HG02943 (cell line): Measurements from ENCODE around the gene SAP130.

Source experiments
- ATAC-seq: cut with Tn5 transposase; IDR thresholded peaks from one replicate; pipeline ENCODE4 v1.9.1; 2021; ENCODE audit warnings: mild to moderate bottlenecking, low read depth, moderate library complexity; ENCODE audit not compliant: unreplicated experiment

The SAP130 gene

GRCh38 chr2:128026448-128027277, 1.2 kb downstream of the SAP130 start:
- peak; percentile 0 for ATAC-seq

DNA sequence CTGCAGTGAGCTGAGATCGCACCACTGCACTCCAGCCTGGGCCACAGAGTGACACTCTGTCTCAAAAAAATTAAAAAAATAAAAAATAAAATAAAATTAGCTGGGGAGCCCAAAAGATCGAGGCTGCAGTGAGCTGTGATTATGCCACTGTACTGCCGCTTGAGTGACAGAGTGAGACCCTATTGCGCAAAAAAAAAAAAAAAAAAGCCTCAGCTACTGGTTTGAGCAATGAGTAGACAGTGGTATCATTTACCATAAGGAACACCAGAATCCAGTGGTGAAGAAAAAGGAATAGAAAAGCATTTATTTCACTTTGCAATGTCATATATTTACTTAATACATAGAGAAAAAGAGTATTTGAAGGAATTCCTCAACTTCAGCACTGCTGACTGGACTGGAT, 3.0 kb downstream of the SAP130 start:
- no peak for ATAC-seq

GRCh38 chr2:128017561-128017960, 10.3 kb downstream of the SAP130 start:
- no peak for ATAC-seq

DNA sequence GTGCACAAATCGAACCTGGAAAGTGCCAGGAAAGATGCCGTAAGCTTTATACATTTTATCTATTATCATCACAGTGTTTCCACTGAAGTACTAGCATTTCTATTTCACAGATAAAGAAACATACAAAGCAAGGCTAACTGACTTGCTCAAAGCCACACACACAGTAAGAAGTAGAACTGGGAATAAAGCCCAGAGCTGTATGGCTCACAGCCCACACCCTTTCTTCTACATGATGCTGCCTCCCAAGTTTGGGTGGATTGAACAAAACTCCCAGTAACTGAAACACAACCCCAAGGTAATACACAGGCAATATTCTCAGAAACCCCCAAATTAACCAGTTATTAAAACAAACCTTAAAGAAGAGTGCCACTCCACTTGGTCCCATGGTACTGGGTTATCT, 11.2 kb downstream of the SAP130 start:
- ATAC-seq, result no peak

DNA sequence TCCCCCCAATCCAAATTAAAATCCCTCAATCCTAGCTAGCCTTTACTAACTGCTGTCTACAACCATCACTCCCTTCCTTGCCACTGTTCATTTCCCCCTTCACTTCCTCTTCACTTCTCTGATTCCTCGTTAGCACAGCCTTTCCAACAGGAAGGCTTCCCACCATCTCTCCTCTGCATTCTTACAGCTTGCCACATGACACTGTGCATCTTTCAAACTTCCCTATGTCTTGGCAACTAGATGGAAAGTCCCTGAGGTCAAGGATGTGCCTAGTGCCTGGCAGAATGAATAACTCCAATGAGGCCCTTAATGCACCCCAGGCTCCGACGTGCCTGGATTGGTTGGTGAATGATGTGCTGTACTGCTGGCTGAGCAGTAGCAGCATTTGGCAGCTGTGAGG, 15.2 kb downstream of the SAP130 start:
- no peak for ATAC-seq

- ATAC-seq, result no peak
Observed at GRCh38 chr2:128008074-128008672, 19.7 kb downstream of the SAP130 start.

GRCh38 chr2:128004509-128004908, 23.4 kb downstream of the SAP130 start:
- ATAC-seq, result no peak

DNA sequence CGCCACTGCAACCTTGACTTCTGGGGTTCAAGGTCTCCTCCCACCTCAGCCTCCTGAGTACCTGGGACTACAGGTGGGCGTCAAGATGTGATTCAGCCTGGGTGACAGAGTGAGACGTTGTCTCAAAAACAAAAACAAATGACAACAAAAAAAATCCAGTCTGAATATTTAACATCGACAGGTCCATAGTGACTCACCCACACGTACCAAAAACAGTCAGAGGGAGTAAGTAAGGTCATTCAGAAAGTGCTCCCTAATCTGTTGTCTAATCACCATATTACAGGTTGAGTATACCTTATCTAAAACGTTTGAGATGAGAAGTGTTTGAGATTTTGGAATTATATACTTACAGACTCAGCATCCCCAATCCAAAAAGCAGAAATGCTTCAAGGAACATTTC, 24.4 kb downstream of the SAP130 start:
- ATAC-seq, result no peak

DNA sequence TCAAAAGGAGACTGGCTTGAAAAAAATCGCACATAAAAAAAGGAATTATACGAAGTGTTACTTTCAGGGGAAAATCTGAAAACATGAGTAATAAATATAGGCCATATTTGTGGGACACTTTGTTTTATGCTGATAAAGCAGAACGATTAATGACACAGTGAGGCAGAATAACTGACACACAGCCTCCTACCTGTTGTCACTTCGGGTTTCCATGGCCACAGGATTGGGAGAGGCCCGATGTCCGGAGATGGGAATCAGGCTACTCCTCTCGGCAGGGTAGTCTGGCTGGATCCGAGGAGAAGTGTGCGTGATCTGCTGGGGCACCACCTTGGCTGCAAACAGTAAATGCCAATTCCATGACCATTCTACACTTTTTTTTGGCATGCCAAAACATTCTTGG, 31.7 kb downstream of the SAP130 start:
- ATAC-seq, result no peak

DNA sequence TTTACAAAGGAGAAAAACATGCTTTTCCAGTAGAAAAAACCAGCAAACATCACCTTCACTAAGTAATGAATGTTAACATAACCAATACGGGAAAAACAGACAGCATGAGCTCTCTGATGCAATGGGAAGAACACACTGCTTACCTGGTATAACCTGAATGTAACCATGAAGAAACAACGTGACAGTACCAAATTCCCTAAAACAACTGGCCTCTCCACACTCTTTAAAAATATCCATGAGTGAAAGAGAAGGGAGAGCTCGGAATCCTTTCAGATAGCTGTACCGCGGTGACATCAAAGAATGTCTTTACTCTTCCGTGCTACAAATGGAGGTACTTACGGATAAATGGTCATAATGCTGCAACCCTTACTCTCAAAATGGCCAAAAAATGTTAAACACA, 32.1 kb downstream of the SAP130 start:
- no peak for ATAC-seq

- ATAC-seq, result no peak
Observed at GRCh38 chr2:127993659-127994058, 34.2 kb downstream of the SAP130 start.

- no peak for ATAC-seq
Observed at GRCh38 chr2:127991742-127992141, 36.1 kb downstream of the SAP130 start.

GRCh38 chr2:127986548-127987079, 41.2 kb downstream of the SAP130 start:
- no peak for ATAC-seq

DNA sequence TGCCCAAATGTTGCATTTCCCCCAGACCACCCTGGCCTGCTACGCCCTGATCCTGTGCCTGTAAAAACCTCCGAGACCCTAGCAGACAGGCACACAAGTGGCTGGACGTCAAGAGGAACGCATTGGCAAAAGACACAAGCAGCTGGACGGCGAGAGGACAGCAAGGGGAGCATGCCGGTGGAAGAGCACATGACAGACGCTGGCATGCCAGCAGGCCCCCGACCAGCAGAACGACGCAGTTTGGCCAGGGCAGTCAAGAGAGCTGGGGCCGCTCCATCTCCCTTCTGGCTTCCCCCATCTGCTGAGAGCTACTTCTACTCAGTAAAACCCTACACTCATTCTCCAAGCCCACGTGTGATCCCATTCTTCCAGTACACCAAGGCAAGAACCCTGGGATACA, 42.1 kb downstream of the SAP130 start:
- ATAC-seq, result no peak

DNA sequence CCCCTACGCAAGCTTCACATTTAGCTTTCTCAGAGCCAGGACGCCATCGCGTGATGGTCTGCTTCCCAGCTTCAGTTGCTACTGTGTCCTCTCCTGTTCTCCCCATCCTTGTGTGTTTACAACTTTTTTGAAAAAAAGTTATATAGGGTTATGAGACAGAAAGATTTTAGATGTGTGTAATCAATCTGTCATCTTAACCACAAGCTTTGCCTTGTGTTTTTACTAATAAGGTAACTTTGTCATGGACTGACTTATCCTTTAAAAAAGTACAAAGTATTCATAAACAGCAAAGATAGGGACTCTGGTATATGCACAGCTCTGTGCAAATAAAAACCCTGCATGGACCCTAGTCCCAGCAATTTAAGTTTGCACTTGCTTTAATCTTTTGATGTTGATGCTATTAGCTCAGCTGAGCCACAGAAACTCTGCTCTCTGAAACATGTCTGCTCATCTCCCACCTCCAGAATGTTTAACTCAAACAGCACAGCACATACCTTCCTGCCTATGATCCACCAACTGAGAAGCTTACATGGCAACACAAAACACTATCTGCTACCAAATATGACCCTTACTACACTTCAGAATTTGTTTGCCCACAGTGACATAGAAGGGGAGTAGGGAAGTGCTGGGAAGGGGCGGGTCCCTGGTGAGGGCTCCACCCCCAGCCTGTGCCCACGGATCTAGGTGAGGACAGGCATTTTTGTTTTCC, 42.7 kb downstream of the SAP130 start:
- no peak for ATAC-seq

GRCh38 chr2:127984551-127984950, 43.3 kb downstream of the SAP130 start:
- no peak for ATAC-seq

- no peak for ATAC-seq
Observed at GRCh38 chr2:127969446-127969845, 58.4 kb downstream of the SAP130 start.

GRCh38 chr2:127968610-127969339, 59.1 kb downstream of the SAP130 start:
- no peak for ATAC-seq

DNA sequence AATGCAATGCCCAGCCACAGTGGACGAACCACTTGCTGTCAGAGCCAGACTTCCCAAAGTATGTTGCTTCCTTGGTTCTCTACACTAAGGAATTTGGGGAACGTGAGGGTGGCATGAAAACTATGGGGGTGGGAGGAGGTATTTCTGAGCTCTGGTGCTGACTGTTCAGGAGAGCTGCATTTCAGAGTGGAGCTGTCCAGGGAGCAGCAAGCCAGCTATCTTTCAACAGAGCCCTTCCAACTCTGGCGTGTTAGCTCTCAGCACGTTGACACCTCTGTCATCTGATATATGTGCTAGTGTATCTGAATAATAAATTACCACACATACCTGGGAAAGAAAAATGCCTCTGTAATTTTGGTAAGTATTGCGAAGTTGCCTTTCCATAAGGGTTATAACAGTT, 66.1 kb downstream of the SAP130 start:
- ATAC-seq, result no peak

GRCh38 chr2:127957240-127957639, 70.6 kb downstream of the SAP130 start:
- ATAC-seq, result no peak

DNA sequence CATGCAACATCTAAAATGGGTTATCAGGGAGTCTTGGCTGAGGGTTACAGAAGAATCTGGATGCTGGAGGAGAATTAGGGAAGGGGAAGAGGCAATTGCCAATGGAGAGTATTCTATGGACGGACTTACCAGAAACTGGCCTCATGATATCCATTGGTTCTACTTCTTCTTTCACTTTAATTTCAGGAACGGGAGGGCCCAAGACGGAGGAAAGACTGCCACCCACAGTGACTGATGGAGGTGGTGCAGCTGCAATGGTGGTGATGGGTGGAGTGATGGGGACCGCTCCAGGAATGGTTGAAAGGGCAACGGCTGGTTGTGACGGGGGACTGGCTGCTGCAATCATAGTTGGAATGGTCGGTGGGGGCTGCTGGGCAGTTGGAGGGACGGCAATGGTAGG, 73.0 kb downstream of the SAP130 start:
- ATAC-seq, result no peak
